Measurements from ENCODE around the gene MKLN1.

MKLN1 gene

GRCh38 chr7:131529179-131529578 is 201.5 kb downstream of the MKLN1 start:
- Histone ChIP-seq H3K27me3 (replicated peaks) (no peaks in the 10 kb centered on the region), H3K4me3 (ENCODE audit: low read depth, low read length) (no peak overlapping the region), H3K27ac (no peak overlapping the region), H3K36me3 (replicated peaks) (no peaks in the 10 kb centered on the region)
- in situ Hi-C loops (cut with HindIII; ENCODE audit: low pct_ligation_motif_present, low sequenced_read_pairs): no loop called here
- no peak for TF ChIP-seq CTCF (IDR thresholded peaks at IDR 0.05; ENCODE audit: low read depth, low read length, missing control alignments)
- DNase-seq: no peak

- no peak for TF ChIP-seq CTCF (IDR thresholded peaks at IDR 0.05; ENCODE audit: low read depth, low read length, missing control alignments)
- DNase-seq: no peak
- in situ Hi-C loops (cut with HindIII; ENCODE audit: low pct_ligation_motif_present, low sequenced_read_pairs): no loop called here
- Histone ChIP-seq H3K27me3 (replicated peaks) (no peaks in the 10 kb centered on the region), H3K27ac (no peak overlapping the region), H3K4me3 (ENCODE audit: low read depth, low read length) (no peak overlapping the region), H3K36me3 (replicated peaks) (no peaks in the 10 kb centered on the region)
Measured at GRCh38 chr7:131529617-131530016, 201.9 kb downstream of the MKLN1 start.

GRCh38 chr7:131530137-131530536 is 202.5 kb downstream of the MKLN1 start:
- in situ Hi-C loops (cut with HindIII; ENCODE audit: low pct_ligation_motif_present, low sequenced_read_pairs): no loop called here
- no peak overlapping the region for H3K4me3 ChIP-seq (ENCODE audit: low read depth, low read length)
- DNase-seq: no peak
- no peak for TF ChIP-seq CTCF (IDR thresholded peaks at IDR 0.05; ENCODE audit: low read depth, low read length, missing control alignments)
- H3K36me3 ChIP-seq (replicated peaks): no peaks in the 10 kb centered on the region
- H3K27me3 ChIP-seq (replicated peaks): no peaks in the 10 kb centered on the region
- no peak overlapping the region for H3K27ac ChIP-seq

GRCh38 chr7:131532570-131533091 is 205.0 kb downstream of the MKLN1 start:
- DNase-seq: no peak
- no peaks in the 10 kb centered on the region for H3K36me3 ChIP-seq (replicated peaks)
- in situ Hi-C loops (cut with HindIII; ENCODE audit: low pct_ligation_motif_present, low sequenced_read_pairs): no loop called here
- H3K27me3 ChIP-seq (replicated peaks): no peaks in the 10 kb centered on the region
- H3K27ac ChIP-seq: no peak overlapping the region
- no peak for TF ChIP-seq CTCF (IDR thresholded peaks at IDR 0.05; ENCODE audit: low read depth, low read length, missing control alignments)
- no peak overlapping the region for H3K4me3 ChIP-seq (ENCODE audit: low read depth, low read length)

- no peak for DNase-seq
- TF ChIP-seq CTCF (IDR thresholded peaks at IDR 0.05; ENCODE audit: low read depth, low read length, missing control alignments): no peak
- no peaks in the 10 kb centered on the region for H3K36me3 ChIP-seq (replicated peaks)
- no peak overlapping the region for H3K27ac ChIP-seq
- no peak overlapping the region for H3K4me3 ChIP-seq (ENCODE audit: low read depth, low read length)
- in situ Hi-C loops (cut with HindIII; ENCODE audit: low pct_ligation_motif_present, low sequenced_read_pairs): no loop called here
- H3K27me3 ChIP-seq (replicated peaks): no peaks in the 10 kb centered on the region
Measured at GRCh38 chr7:131533151-131533559, 205.5 kb downstream of the MKLN1 start.
